GM12878 (cell line): ENCODE results near the gene SMOC2. TPM values are rescaled to one million over a fixed set of nuclear protein-coding genes. Genes with fewer than 3 reads are reported as not detected.

Experiments
- ATAC-seq: fragments of 200-7000 bp; cut with Tn5 transposase; 3 replicates; pipeline ENCODE4 v1.9.1; 2020; ENCODE audit warnings: mild to moderate bottlenecking, moderate library complexity
- BruUV-seq: library from RNA; stranded (reverse); fragments of 400-500 nt; replicated peaks from 2 replicates; lab custom pipeline; 2021; lab: Mats Ljungman, UMichigan
- CTCF ChIA-PET: fragments of 300-600 bp; sonication (Branson Sonifier 250); formaldehyde crosslinking; extraction: SDS; loops from one replicate; lab custom pipeline; 2021; ENCODE audit warnings: inconsistent platforms; lab: Yijun Ruan, JAX
- POLR2A ChIA-PET: fragments of 350-600 bp; formaldehyde crosslinking; extraction: SDS; loops from one replicate; lab custom pipeline; 2021; ENCODE audit warnings: inconsistent platforms; lab: Charles Lee
- RAD21 ChIA-PET: fragments of 300-600 bp; sonication (Branson Sonifier 250); formaldehyde crosslinking; loops from one replicate; lab custom pipeline; 2023; ENCODE audit warnings: antibody characterized with exemption; ENCODE audit not compliant: unreplicated experiment; lab: Charles Lee
- SMC1A ChIA-PET: fragments of 300-600 bp; sonication (Branson Sonifier 250); formaldehyde crosslinking; loops from one replicate; lab custom pipeline; 2023; ENCODE audit not compliant: unreplicated experiment, uncharacterized antibody; lab: Charles Lee
- DNase-seq: peaks from one replicate; pipeline ENCODE4 v3.0.0-alpha.2; 2011; ENCODE audit warnings: low read depth, low spot score
- FAIRE-seq: peaks from 3 replicates; lab custom pipeline; 2011; peaks lifted over from hg19 to GRCh38; lab: Jason Lieb, UNC
- H2AFZ ChIP-seq: 2 replicates; pipeline ENCODE4 v1.6.0; 2011; ENCODE audit warnings: low read depth, low read length, control low read depth; ENCODE audit not compliant: control insufficient read depth
- H3K27ac ChIP-seq: 2 replicates; pipeline ENCODE4 v1.5.1; 2011; ENCODE audit warnings: control low read depth; ENCODE audit not compliant: control insufficient read depth, insufficient read depth
- H3K27me3 ChIP-seq, 2 experiments: replicated peaks in 1 of 2; 2 replicates each; pipeline versions ENCODE4 v1.6.0 to v1.6.1; 2011; ENCODE audit warnings: low read length in 1 of 2; ENCODE audit not compliant: control insufficient read depth in 2 of 2, insufficient read depth in 2 of 2
- H3K36me3 ChIP-seq, 2 experiments: 2 replicates each; pipeline ENCODE4 v1.5.1; 2011; ENCODE audit warnings: low read length in 1 of 2; ENCODE audit not compliant: control insufficient read depth in 2 of 2, insufficient read depth in 2 of 2
- H3K4me1 ChIP-seq: 2 replicates; pipeline ENCODE4 v1.6.1; 2011; ENCODE audit warnings: mild to moderate bottlenecking, low read length, moderate library complexity, mixed read lengths; ENCODE audit not compliant: control insufficient read depth, insufficient read depth
- H3K4me2 ChIP-seq: 2 replicates; pipeline ENCODE4 v1.6.0; 2011; ENCODE audit warnings: control low read depth; ENCODE audit not compliant: control insufficient read depth, insufficient read depth
- H3K4me3 ChIP-seq: fragments of 200-600 bp; sonication (generic); 2 replicates; pipeline ENCODE4 v1.5.1; 2016
- H3K79me2 ChIP-seq: 2 replicates; pipeline ENCODE4 v1.6.0; 2011; ENCODE audit warnings: low read length; ENCODE audit not compliant: control insufficient read depth, insufficient read depth
- H3K9ac ChIP-seq: 2 replicates; pipeline ENCODE4 v1.8.0; 2011; ENCODE audit warnings: low read length, control low read depth, mixed read lengths; ENCODE audit not compliant: control insufficient read depth, insufficient read depth
- H3K9me3 ChIP-seq: replicated peaks from 3 replicates; pipeline ENCODE4 v1.5.1; 2011; ENCODE audit warnings: mild to moderate bottlenecking, low read length; ENCODE audit not compliant: control insufficient read depth, insufficient read depth
- H4K20me1 ChIP-seq: 2 replicates; pipeline ENCODE4 v1.6.0; 2011; ENCODE audit not compliant: control insufficient read depth, insufficient read depth
- CHD1 ChIP-seq: IDR thresholded peaks from 2 replicates; pipeline ENCODE4 v1.6.1; 2012; ENCODE audit warnings: low read depth, low read length, improper control_type of control experiment
- CHD4 ChIP-seq: fragments of 200-600 bp; sonication (generic); IDR thresholded peaks from 2 replicates; pipeline ENCODE4 v1.6.1; 2016; ENCODE audit warnings: mild to moderate bottlenecking
- FOS ChIP-seq: IDR thresholded peaks from 3 replicates; pipeline ENCODE4 v1.6.1; 2011; ENCODE audit warnings: borderline replicate concordance; ENCODE audit not compliant: insufficient read length; ENCODE audit errors: extremely low read depth
- GATAD2B ChIP-seq: fragments of 450-650 bp; conservative IDR thresholded peaks from 2 replicates; pipeline ENCODE4 v1.6.1; 2017; ENCODE audit warnings: low read depth, mild to moderate bottlenecking, moderate library complexity
- LARP7 ChIP-seq: fragments of 450-650 bp; IDR thresholded peaks from 2 replicates; pipeline ENCODE4 v1.6.1; 2017; ENCODE audit warnings: mild to moderate bottlenecking
- MTA2 ChIP-seq: fragments of 450-650 bp; IDR thresholded peaks from 2 replicates; pipeline ENCODE4 v1.6.1; 2016; ENCODE audit warnings: low read depth, mild to moderate bottlenecking, moderate library complexity
- POLR2A ChIP-seq: IDR thresholded peaks from 2 replicates; pipeline ENCODE4 v1.6.1; 2011; ENCODE audit warnings: low read depth, mild to moderate bottlenecking, low read length
- RELA ChIP-seq: fragments of 450-650 bp; IDR thresholded peaks from 2 replicates; pipeline ENCODE4 v1.8.0; 2014; ENCODE audit warnings: borderline replicate concordance; ENCODE audit not compliant: partially characterized antibody
- STAT3 ChIP-seq: IDR thresholded peaks from 2 replicates; pipeline ENCODE4 v1.6.1; 2011; ENCODE audit warnings: low read depth, low read length, improper control_type of control experiment
- SUPT20H ChIP-seq: IDR thresholded peaks from 2 replicates; pipeline ENCODE4 v1.6.1; 2011; ENCODE audit warnings: low read depth, mild to moderate bottlenecking, low read length, moderate library complexity, borderline replicate concordance; ENCODE audit not compliant: control insufficient read depth
- WRNIP1 ChIP-seq: IDR thresholded peaks from 2 replicates; pipeline ENCODE4 v1.6.1; 2011; ENCODE audit warnings: low read depth, low read length, improper control_type of control experiment, borderline replicate concordance
- ZNF274 ChIP-seq: IDR thresholded peaks from one replicate; pipeline ENCODE4 v1.8.0; 2011; ENCODE audit not compliant: insufficient read length, insufficient read depth
- ZNF622 ChIP-seq: fragments of 450-650 bp; IDR thresholded peaks from 2 replicates; pipeline ENCODE4 v1.6.1; 2017; ENCODE audit warnings: mild to moderate bottlenecking, inconsistent platforms
- WGBS: methylation state at CpG from one replicate; pipeline ENCODE4 v1.1.6; 2016; ENCODE audit warnings: low lambda C conversion rate; ENCODE audit not compliant: insufficient replicate concordance, insufficient coverage; ENCODE audit errors: missing lambda C conversion rate; 5-methylcytosine and 5-hydroxymethylcytosine counted together
- in situ Hi-C: fragments of 300-500 bp; cut with MboI; formaldehyde crosslinking; loops from 9 replicates; pipeline ENCODE4 v1.14.3; 2018; ENCODE audit warnings: mixed read lengths
- intact Hi-C: fragments of 100-400 bp; cut with micrococcal nuclease; formaldehyde crosslinking; loops from one replicate; pipeline ENCODE4 v1.14.2; 2022; ENCODE audit not compliant: unreplicated experiment
- polyA plus RNA-seq, 11 experiments: library from polyadenylated mRNA; depleted of rRNA in 4 of 11; unstranded in 6 of 11; stranded (reverse) in 5 of 11; fragments of >200 nt; fragmentation: Nextera tagmentation in 4 of 11; fragmentation: Illumina TruSeq in 1 of 11; extraction: Ambion mirVana in 4 of 11; extraction: Trizol in 1 of 11; gene quantifications; 1 replicate in 1 of 11; 2 replicates in 10 of 11; pipeline versions ENCODE4 v1.2.1 to v1.2.3, GENCODE V29; 2011 to 2016; ENCODE audit warnings: inconsistent platforms in 2 of 11, missing spikeins in 2 of 11, low read depth in 1 of 11
- total RNA-seq, 4 experiments: library from RNA; depleted of rRNA in 3 of 4; stranded (reverse); fragments of >200 nt in 3 of 4; fragmentation: Illumina TruSeq in 1 of 4; extraction: Trizol in 1 of 4; gene quantifications; 2 replicates each; pipeline versions ENCODE4 v1.2.1 to v1.2.3, GENCODE V29; 2013 to 2021
- TF ChIP-seq, protein P1 (sequence below): fragments of 450-650 bp; IDR thresholded peaks from 2 replicates; pipeline ENCODE4 v1.6.1; 2016; ENCODE audit warnings: mild to moderate bottlenecking
- TF ChIP-seq, protein P2 (sequence below): fragments of 450-650 bp; IDR thresholded peaks from 2 replicates; pipeline ENCODE4 v1.6.1; 2016; ENCODE audit warnings: mild to moderate bottlenecking

Gene SMOC2
- total and polyA plus RNA-seq, 10 of the 15 experiments (the other 5 are each of a cell fraction or from before 2014, with no cell fraction given), result 0.10 to 0.12 TPM; not detected in 8

DNA sequence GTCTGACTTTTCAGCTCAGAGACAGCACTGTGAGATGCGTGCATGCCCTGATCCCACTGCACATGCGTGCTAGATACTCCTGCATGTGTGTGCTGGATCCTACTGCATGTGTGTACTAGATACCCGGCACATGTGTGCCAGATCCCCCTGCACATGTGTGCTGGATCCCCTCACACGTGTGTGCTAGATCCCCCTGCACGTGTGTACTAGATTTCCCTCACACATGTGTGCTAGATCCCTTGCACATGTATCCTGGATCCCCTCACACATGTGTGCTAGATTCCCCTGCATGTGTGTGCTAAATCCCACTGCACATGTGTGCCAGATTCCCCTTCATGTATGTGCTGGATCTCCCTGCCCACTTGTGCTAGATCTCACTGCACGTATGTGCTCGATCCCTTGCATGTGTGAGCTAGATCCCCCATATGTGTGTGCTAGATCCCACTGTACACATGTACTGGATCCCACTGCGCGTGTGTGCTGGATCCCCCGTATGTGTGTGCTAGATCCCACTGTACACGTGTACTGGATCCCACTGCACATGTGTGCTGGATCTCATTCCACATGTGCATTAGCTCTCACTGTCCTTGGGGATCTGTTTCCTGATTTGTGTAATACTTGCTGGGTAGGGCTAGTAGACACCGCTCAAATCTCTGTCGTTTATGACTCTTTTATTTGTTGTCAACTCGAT is 214.6 kb downstream of the SMOC2 start (continued):
- no peak for TF ChIP-seq RELA
- no peak for TF ChIP-seq CHD4
- no peak for TF ChIP-seq WRNIP1
- TF ChIP-seq SUPT20H, result no peak
- TF ChIP-seq FOS, result no peak
- no peak for TF ChIP-seq MTA2
- no peak for TF ChIP-seq ZNF274
- no peak for TF ChIP-seq LARP7
- TF ChIP-seq, protein P1, sequence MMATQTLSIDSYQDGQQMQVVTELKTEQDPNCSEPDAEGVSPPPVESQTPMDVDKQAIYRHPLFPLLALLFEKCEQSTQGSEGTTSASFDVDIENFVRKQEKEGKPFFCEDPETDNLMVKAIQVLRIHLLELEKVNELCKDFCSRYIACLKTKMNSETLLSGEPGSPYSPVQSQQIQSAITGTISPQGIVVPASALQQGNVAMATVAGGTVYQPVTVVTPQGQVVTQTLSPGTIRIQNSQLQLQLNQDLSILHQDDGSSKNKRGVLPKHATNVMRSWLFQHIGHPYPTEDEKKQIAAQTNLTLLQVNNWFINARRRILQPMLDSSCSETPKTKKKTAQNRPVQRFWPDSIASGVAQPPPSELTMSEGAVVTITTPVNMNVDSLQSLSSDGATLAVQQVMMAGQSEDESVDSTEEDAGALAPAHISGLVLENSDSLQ, result no peak
- TF ChIP-seq, protein P2, sequence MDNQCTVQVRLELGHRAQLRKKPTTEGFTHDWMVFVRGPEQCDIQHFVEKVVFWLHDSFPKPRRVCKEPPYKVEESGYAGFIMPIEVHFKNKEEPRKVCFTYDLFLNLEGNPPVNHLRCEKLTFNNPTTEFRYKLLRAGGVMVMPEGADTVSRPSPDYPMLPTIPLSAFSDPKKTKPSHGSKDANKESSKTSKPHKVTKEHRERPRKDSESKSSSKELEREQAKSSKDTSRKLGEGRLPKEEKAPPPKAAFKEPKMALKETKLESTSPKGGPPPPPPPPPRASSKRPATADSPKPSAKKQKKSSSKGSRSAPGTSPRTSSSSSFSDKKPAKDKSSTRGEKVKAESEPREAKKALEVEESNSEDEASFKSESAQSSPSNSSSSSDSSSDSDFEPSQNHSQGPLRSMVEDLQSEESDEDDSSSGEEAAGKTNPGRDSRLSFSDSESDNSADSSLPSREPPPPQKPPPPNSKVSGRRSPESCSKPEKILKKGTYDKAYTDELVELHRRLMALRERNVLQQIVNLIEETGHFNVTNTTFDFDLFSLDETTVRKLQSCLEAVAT, result no peak
- no peak for TF ChIP-seq POLR2A

DNA sequence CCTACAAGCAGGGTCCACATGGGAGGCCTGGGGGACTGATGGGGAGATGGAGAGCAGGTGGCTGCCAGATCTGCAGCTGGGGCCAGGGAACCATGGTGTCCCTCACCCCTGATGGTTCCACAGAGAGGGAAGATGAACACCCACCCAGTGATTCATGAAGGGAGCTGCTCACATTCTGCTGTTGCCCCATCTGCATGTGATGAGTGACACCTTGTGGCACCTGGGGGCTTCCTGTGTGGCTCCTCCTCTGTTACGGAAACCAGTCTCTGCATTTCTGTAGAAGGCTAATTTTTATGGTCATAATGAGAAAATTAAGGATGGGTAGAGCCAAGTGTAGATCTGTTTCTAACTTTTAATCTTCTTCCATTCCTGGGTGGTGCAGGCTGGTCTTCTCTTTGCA is 217.1 kb downstream of the SMOC2 start:
- H2AFZ ChIP-seq, result no peak overlapping the region
- no peak overlapping the region for H3K4me2 ChIP-seq
- ChIA-PET RAD21 (no interaction called here), SMC1A (no interaction called here), CTCF (no interaction called here), POLR2A (no interaction called here)
- no peak overlapping the region for H3K27ac ChIP-seq
- FAIRE-seq (no peak), ATAC-seq (no peak), DNase-seq (no peak)
- no peaks in the 10 kb centered on the region for H3K27me3 ChIP-seq
- in situ Hi-C loops, result no loop called here
- BruUV-seq, result no TSS peak
- H3K36me3 ChIP-seq, result no peaks in the 10 kb centered on the region
- TF ChIP-seq STAT3 (no peak), GATAD2B (no peak), ZNF622 (no peak), CHD1 (no peak)
- no peaks in the 10 kb centered on the region for H3K79me2 ChIP-seq
- no peaks in the 10 kb centered on the region; the same call in 2 of the 3 replicates for H3K9me3 ChIP-seq
- H3K9ac ChIP-seq, result no peak overlapping the region
- no peak overlapping the region for H3K4me3 ChIP-seq
- intact Hi-C loops, result no loop called here
- H3K4me1 ChIP-seq, result no peaks in the 10 kb centered on the region
- 44% methylated on average over 1 of the region's 1 CpG for WGBS
- H4K20me1 ChIP-seq, result no peaks in the 10 kb centered on the region
